ENCODE measurements around the gene FOXP4.

The FOXP4 gene

GRCh38 chr6:41531016-41531415, 15.2 kb upstream of the FOXP4 start:
- H3K9ac ChIP-seq: no peak overlapping the region
- TF ChIP-seq CTCF (IDR thresholded peaks at IDR 0.05): no peak
- no peaks in the 10 kb centered on the region for H3K9me3 ChIP-seq (ENCODE audit: control insufficient read depth, low read length)
- H3K79me2 ChIP-seq: no peaks in the 10 kb centered on the region
- H3K4me2 ChIP-seq (ENCODE audit: low read length): no peak overlapping the region
- H3K36me3 ChIP-seq (ENCODE audit: control insufficient read depth, insufficient read depth, low read length): no peaks in the 10 kb centered on the region
- H3K27me3 ChIP-seq (ENCODE audit: control insufficient read depth, insufficient read depth, low read length): no peaks in the 10 kb centered on the region
- no peak overlapping the region for H2AFZ ChIP-seq
- H3K4me1 ChIP-seq: no peaks in the 10 kb centered on the region
- no peak overlapping the region for H3K27ac ChIP-seq
- no peak overlapping the region for H3K4me3 ChIP-seq (ENCODE audit: low read depth, low read length)

GRCh38 chr6:41531591-41532582, 14.3 kb upstream of the FOXP4 start:
- peaks cover 5% of the 10 kb centered on the region for H3K4me1 ChIP-seq
- no peak overlapping the region for H3K27ac ChIP-seq

GRCh38 chr6:41535766-41536165, 10.4 kb upstream of the FOXP4 start:
- H3K27ac ChIP-seq: no peak overlapping the region
- no peak overlapping the region for H2AFZ ChIP-seq

More at GRCh38 chr6:41531591-41532582, 14.3 kb upstream of the FOXP4 start:
- H3K36me3 ChIP-seq (ENCODE audit: control insufficient read depth, insufficient read depth, low read length): no peaks in the 10 kb centered on the region
- H3K9me3 ChIP-seq (ENCODE audit: control insufficient read depth, low read length): no peaks in the 10 kb centered on the region
- no peak for TF ChIP-seq CTCF (IDR thresholded peaks at IDR 0.05)
- no peak overlapping the region for H3K4me2 ChIP-seq (ENCODE audit: low read length)
- H3K9ac ChIP-seq: no peak overlapping the region
- no peak overlapping the region for H3K4me3 ChIP-seq (ENCODE audit: low read depth, low read length)
- H3K79me2 ChIP-seq: no peaks in the 10 kb centered on the region
- H2AFZ ChIP-seq: no peak overlapping the region
- no peaks in the 10 kb centered on the region for H3K27me3 ChIP-seq (ENCODE audit: control insufficient read depth, insufficient read depth, low read length)

GRCh38 chr6:41536795-41537758, 9.1 kb upstream of the FOXP4 start:
- no peak overlapping the region for H3K27ac ChIP-seq
- no peaks in the 10 kb centered on the region for H3K79me2 ChIP-seq
- H3K4me1 ChIP-seq: peaks cover 12% of the 10 kb centered on the region
- no peak overlapping the region for H3K4me3 ChIP-seq (ENCODE audit: low read depth, low read length)
- no peak overlapping the region for H3K9ac ChIP-seq
- no peak for TF ChIP-seq CTCF (IDR thresholded peaks at IDR 0.05)
- no peaks in the 10 kb centered on the region for H3K36me3 ChIP-seq (ENCODE audit: control insufficient read depth, insufficient read depth, low read length)
- peak overlapping the region; percentile 11 for H3K4me2 ChIP-seq (ENCODE audit: low read length)
- H3K9me3 ChIP-seq (ENCODE audit: control insufficient read depth, low read length): no peaks in the 10 kb centered on the region
- H3K27me3 ChIP-seq (ENCODE audit: control insufficient read depth, insufficient read depth, low read length): no peaks in the 10 kb centered on the region
- H2AFZ ChIP-seq: peak overlapping the region; percentile 63

More at GRCh38 chr6:41535766-41536165, 10.4 kb upstream of the FOXP4 start:
- H3K9ac ChIP-seq: no peak overlapping the region
- no peaks in the 10 kb centered on the region for H3K9me3 ChIP-seq (ENCODE audit: control insufficient read depth, low read length)
- no peaks in the 10 kb centered on the region for H3K36me3 ChIP-seq (ENCODE audit: control insufficient read depth, insufficient read depth, low read length)
- no peak for TF ChIP-seq CTCF (IDR thresholded peaks at IDR 0.05)
- no peak overlapping the region for H3K4me2 ChIP-seq (ENCODE audit: low read length)
- H3K79me2 ChIP-seq: no peaks in the 10 kb centered on the region
- no peaks in the 10 kb centered on the region for H3K27me3 ChIP-seq (ENCODE audit: control insufficient read depth, insufficient read depth, low read length)
- H3K4me1 ChIP-seq: peaks cover 12% of the 10 kb centered on the region
- H3K4me3 ChIP-seq (ENCODE audit: low read depth, low read length): no peak overlapping the region

All from parathyroid adenoma (tissue), 2 donors.